Stomach (tissue), 9 donors: ENCODE results near the gene EIF4G1. TPM values are rescaled to one million over a fixed set of nuclear protein-coding genes. Genes with fewer than 3 reads are reported as not detected.

ENCODE experiments used
- DNase-seq, 2 donors: peaks; one replicate each; pipeline versions ENCODE4 v3.0.0 to v3.0.0-alpha.2; 2013 to 2019
- H3K27ac ChIP-seq, 5 donors: fragments of 200-600 bp in 4 of 5; sonication (generic) in 4 of 5; one replicate each; pipeline ENCODE4 v1.5.1; 2013 to 2019; ENCODE audit warnings: mild to moderate bottlenecking in 1 of 5, moderate library complexity in 1 of 5
- H3K27me3 ChIP-seq, 3 donors: fragments of 200-600 bp; sonication (generic); one replicate each; pipeline ENCODE4 v1.5.1; 2017 to 2019; ENCODE audit warnings: mixed run types in 1 of 3
- H3K36me3 ChIP-seq, 4 donors: fragments of 200-600 bp; sonication (generic); 1 replicate in 3 of 4; 2 replicates in 1 of 4; pipeline ENCODE4 v1.5.1; 2016 to 2019
- H3K4me1 ChIP-seq, 4 donors: fragments of 200-600 bp; sonication (generic); one replicate each; pipeline ENCODE4 v1.5.1; 2016 to 2019
- H3K4me3 ChIP-seq, 4 donors: fragments of 200-600 bp; sonication (generic) in 3 of 4; one replicate each; pipeline ENCODE4 v1.5.1; 2016 to 2019; ENCODE audit warnings: mild to moderate bottlenecking in 1 of 4
- H3K9me3 ChIP-seq, 4 donors: fragments of 200-600 bp; sonication (generic); one replicate each; pipeline ENCODE4 v1.5.1; 2016 to 2019
- CTCF ChIP-seq, 7 experiments: fragments of 450-650 bp in 4 of 7; fragments of 200-600 bp in 3 of 7; sonication (generic) in 3 of 7; IDR thresholded peaks; one replicate each; pipeline ENCODE4 v1.5.1; 2016 to 2019; ENCODE audit warnings: antibody characterized with exemption in 7 of 7, control low read depth in 2 of 7, mild to moderate bottlenecking in 1 of 7
- EP300 ChIP-seq: sonication (generic); formaldehyde crosslinking; IDR thresholded peaks from one replicate; pipeline ENCODE4 v1.6.1; 2017; ENCODE audit warnings: antibody characterized with exemption
- POLR2A ChIP-seq, 4 donors: fragments of 450-650 bp; IDR thresholded peaks; one replicate each; pipeline ENCODE4 v1.6.1; 2016; ENCODE audit warnings: antibody characterized with exemption in 4 of 4, control low read depth in 2 of 4, mild to moderate bottlenecking in 1 of 4, moderate library complexity in 1 of 4
- POLR2AphosphoS5 ChIP-seq, 3 donors: sonication (generic); formaldehyde crosslinking; IDR thresholded peaks; one replicate each; pipeline ENCODE4 v1.6.1; 2016; ENCODE audit warnings: antibody characterized with exemption in 3 of 3
- WGBS, 5 donors: extraction: QIAGEN DNeasy Blood & Tissue Kit in 3 of 5; methylation state at CpG; one replicate each; pipeline versions ENCODE4 v1.1.5 to v1.1.7; 2013 to 2018; 5-methylcytosine and 5-hydroxymethylcytosine counted together
- intact Hi-C: fragments of 100-400 bp; cut with DNase I; formaldehyde crosslinking; loops from one replicate; pipeline ENCODE4 v1.15.1; 2023; ENCODE audit warnings: low total_unique reads
- polyA plus RNA-seq, 3 donors: library from polyadenylated mRNA; stranded (reverse); fragments of 200-250 nt; gene quantifications; one replicate each; pipeline ENCODE4 v1.2.3, GENCODE V29; 2013
- total RNA-seq, 5 donors: library from RNA; depleted of rRNA; stranded (reverse); fragments of >200 nt; gene quantifications; one replicate each; pipeline versions ENCODE4 v1.1.0 to v1.2.3, GENCODE V29; 2014 to 2016
- donor health status: healthy with polysubstance abuse.
- donor health status: Bipolar disorder and iron deficiency.
- donor health status: healthy.

EIF4G1 gene
- total and polyA plus RNA-seq, 8 donors = 86.5 to 572 (median 181) TPM

- Histone ChIP-seq H3K27me3 (no peaks in the 10 kb centered on the region), H3K4me1 (peaks cover 22 to 65% (median 43%) of the 10 kb centered on the region in 4 donors), H3K27ac (peak overlapping the region; percentile 97 to 100 (median 99)), H3K4me3 (peak overlapping the region; percentile 83 to 95 (median 86)), H3K36me3 (peaks cover 11 to 36% (median 31%) of the 10 kb centered on the region in 4 donors), H3K9me3 (no peaks in the 10 kb centered on the region)
- WGBS, 5 donors = 0 to 1% (median 0%) methylated on average over 34 to 68 of the region's 68 CpGs
- intact Hi-C loops = no loop called here
- peak; percentile 98 to 99 for DNase-seq
- TF ChIP-seq EP300 (no peak), POLR2AphosphoS5 (IDR thresholded peaks at IDR 0.05) (peak; percentile 84 to 95 (median 90)), POLR2A (IDR thresholded peaks at IDR 0.05) (peak in 1 of 4 donors; percentile 49), CTCF (IDR thresholded peaks at IDR 0.05) (peak in 4 of 7 experiments; percentile 31 to 57 (median 44))
Measured at GRCh38 chr3:184362668-184363546, 48.5 kb downstream of the EIF4G1 start.

GRCh38 chr3:184366619-184367289 lies 52.3 kb downstream of the EIF4G1 start:
- intact Hi-C loops = no loop called here
- TF ChIP-seq EP300 (no peak), CTCF (IDR thresholded peaks at IDR 0.05) (no peak), POLR2A (IDR thresholded peaks at IDR 0.05) (no peak), POLR2AphosphoS5 (IDR thresholded peaks at IDR 0.05) (no peak)
- Histone ChIP-seq H3K36me3 (peaks cover 18 to 60% (median 51%) of the 10 kb centered on the region in 4 donors), H3K9me3 (no peaks in the 10 kb centered on the region), H3K4me1 (peaks cover 20 to 69% (median 50%) of the 10 kb centered on the region in 4 donors), H3K27ac (peak overlapping the region in 4 of 5 donors; percentile 18 to 61 (median 49)), H3K4me3 (no peak overlapping the region), H3K27me3 (no peaks in the 10 kb centered on the region)
- peak in 1 of 2 donors; percentile 82 for DNase-seq
- 47 to 78% (median 69%) methylated on average over 5 of the region's 5 CpGs for WGBS, 5 donors

GRCh38 chr3:184368116-184368515 lies 53.7 kb downstream of the EIF4G1 start:
- WGBS, 5 donors = 83 to 90% (median 85%) methylated on average over 9 of the region's 9 CpGs
- H3K4me1 ChIP-seq = peaks cover 20 to 71% (median 54%) of the 10 kb centered on the region in 4 donors
- intact Hi-C loops = no loop called here
- H3K9me3 ChIP-seq = no peaks in the 10 kb centered on the region
- DNase-seq = no peak
- no peak for TF ChIP-seq POLR2A (IDR thresholded peaks at IDR 0.05)
- TF ChIP-seq POLR2AphosphoS5 (IDR thresholded peaks at IDR 0.05) = no peak
- TF ChIP-seq EP300 = no peak
- TF ChIP-seq CTCF (IDR thresholded peaks at IDR 0.05) = no peak
- no peak overlapping the region for H3K4me3 ChIP-seq
- no peak overlapping the region for H3K27ac ChIP-seq
- H3K27me3 ChIP-seq = no peaks in the 10 kb centered on the region
- peaks cover 18 to 60% (median 51%) of the 10 kb centered on the region in 4 donors for H3K36me3 ChIP-seq

- Histone ChIP-seq H3K36me3 (peaks cover 18 to 60% (median 51%) of the 10 kb centered on the region in 4 donors), H3K4me1 (peaks cover 17 to 68% (median 50%) of the 10 kb centered on the region in 4 donors), H3K27me3 (no peaks in the 10 kb centered on the region), H3K9me3 (no peaks in the 10 kb centered on the region), H3K27ac (peak overlapping the region in 3 of 5 donors; percentile 49 to 59 (median 50)), H3K4me3 (no peak overlapping the region)
- TF ChIP-seq CTCF (IDR thresholded peaks at IDR 0.05) (no peak), EP300 (no peak), POLR2A (IDR thresholded peaks at IDR 0.05) (no peak), POLR2AphosphoS5 (IDR thresholded peaks at IDR 0.05) (no peak)
- 29 to 55% (median 32%) methylated on average over 3 of the region's 3 CpGs for WGBS, 5 donors
- peak in 1 of 2 donors; percentile 66 for DNase-seq
- intact Hi-C loops = no loop called here
Measured at GRCh38 chr3:184368586-184369183, 54.3 kb downstream of the EIF4G1 start.
